ENCODE measurements around the gene HSPBP1. TPM values are rescaled to one million over a fixed set of nuclear protein-coding genes. Genes with fewer than 3 reads are reported as not detected.

HSPBP1 gene
- total and polyA plus RNA-seq, 2 of the 4 experiments (the other 2 are of a cell fraction) = 21.0 to 43.2 TPM

GRCh38 chr19:55308281-55308680 lies 28.4 kb upstream of the HSPBP1 start:
- no CpG with 5 or more reads among the region's 11 CpGs for WGBS, 2 experiments (ENCODE audit: extremely low coverage in 2 of 2, insufficient read length in 1 of 2)
- TF ChIP-seq RFX5 (IDR thresholded peaks at IDR 0.05; ENCODE audit: low read depth, low read length) (no peak), MAZ (IDR thresholded peaks at IDR 0.05; ENCODE audit: borderline replicate concordance, low read depth, low read length) (no peak), RAD21 (IDR thresholded peaks at IDR 0.05; ENCODE audit: low read length) (no peak), ELK1 (IDR thresholded peaks at IDR 0.05; ENCODE audit: borderline replicate concordance, low read depth, low read length) (no peak), CEBPB (IDR thresholded peaks at IDR 0.05; ENCODE audit: low read depth, low read length) (no peak), MAFK (IDR thresholded peaks at IDR 0.05; ENCODE audit: low read depth, low read length) (no peak), POLR2A (IDR thresholded peaks at IDR 0.05; ENCODE audit: low read depth, low read length) (no peak)
- TF ChIP-seq, protein P1, sequence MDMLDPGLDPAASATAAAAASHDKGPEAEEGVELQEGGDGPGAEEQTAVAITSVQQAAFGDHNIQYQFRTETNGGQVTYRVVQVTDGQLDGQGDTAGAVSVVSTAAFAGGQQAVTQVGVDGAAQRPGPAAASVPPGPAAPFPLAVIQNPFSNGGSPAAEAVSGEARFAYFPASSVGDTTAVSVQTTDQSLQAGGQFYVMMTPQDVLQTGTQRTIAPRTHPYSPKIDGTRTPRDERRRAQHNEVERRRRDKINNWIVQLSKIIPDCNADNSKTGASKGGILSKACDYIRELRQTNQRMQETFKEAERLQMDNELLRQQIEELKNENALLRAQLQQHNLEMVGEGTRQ (IDR thresholded peaks at IDR 0.05; ENCODE audit: low read depth, low read length) = no peak
- ATAC-seq (ENCODE audit: low read depth) = no peak
- dilution Hi-C loops (cut with HindIII; ENCODE audit: low sequenced_read_pairs, unreplicated experiment) (no loop called here), intact Hi-C loops (cut with micrococcal nuclease) (no loop called here), in situ Hi-C loops (cut with MboI; ENCODE audit: low sequenced_read_pairs) (no loop called here)
- Histone ChIP-seq H3K9me3 (ENCODE audit: control insufficient read depth, insufficient read depth, low read length) (no peaks in the 10 kb centered on the region; the same call in 1 of the 2 replicates), H2AK9ac (replicated peaks; ENCODE audit: low read depth, low read length, poor library complexity) (no peak overlapping the region), H4K20me1 (ENCODE audit: insufficient read depth, low read length) (no peaks in the 10 kb centered on the region), H3K36me3 (ENCODE audit: control insufficient read depth, insufficient read depth, low read length) (peaks cover 46% of the 10 kb centered on the region), H3K4ac (ENCODE audit: low read depth, low read length) (no peak overlapping the region), H3K27ac (ENCODE audit: insufficient read depth, low read length) (no peak overlapping the region), H3K23ac (ENCODE audit: low read depth, low read length) (no peak overlapping the region), H4K5ac (ENCODE audit: low read depth, low read length) (no peak overlapping the region), H3K27me3 (ENCODE audit: control insufficient read depth, insufficient read depth, low read length) (no peaks in the 10 kb centered on the region), H2AK5ac (ENCODE audit: low read depth, low read length) (no peak overlapping the region), H3K79me1 (ENCODE audit: low read depth in 1 of 2, low read length in 2 of 2) (no peaks in the 10 kb centered on the region), H3K4me2 (ENCODE audit: low read depth, low read length) (no peak overlapping the region), H3K4me1 (ENCODE audit: control insufficient read depth, insufficient read depth, low read length) (no peaks in the 10 kb centered on the region), H3K18ac (ENCODE audit: low read depth, low read length) (no peak overlapping the region), H4K91ac (ENCODE audit: insufficient read depth, low read depth, low read length) (no peak overlapping the region), H3K9me1 (ENCODE audit: insufficient read depth, low read length) (no peaks in the 10 kb centered on the region), H2BK20ac (ENCODE audit: low read depth, low read length) (no peak overlapping the region), H2BK120ac (ENCODE audit: low read depth, low read length) (no peak overlapping the region), H4K8ac (ENCODE audit: low read depth in 2 of 2, low read length in 2 of 2) (no peak overlapping the region), H2AFZ (replicated peaks; ENCODE audit: low read length, poor library complexity) (no peak overlapping the region), H3K9ac (ENCODE audit: low read depth, low read length) (no peak overlapping the region), H2BK15ac (ENCODE audit: low read depth, low read length) (no peak overlapping the region), H2BK5ac (ENCODE audit: low read depth, low read length, poor library complexity, severe bottlenecking) (no peak overlapping the region), H3K4me3 (ENCODE audit: insufficient read depth, low read depth, low read length) (no peak overlapping the region), H3K56ac (ENCODE audit: extremely low read depth, insufficient read depth, low read length) (no peak overlapping the region), H3K14ac (replicated peaks; ENCODE audit: low read depth, low read length) (no peak overlapping the region)
- no TSS peak for BruUV-seq (replicated peaks)
- POLR2A ChIA-PET (ENCODE audit: unreplicated experiment) = no interaction called here
- DNase-seq = no peak
- CTCF ChIA-PET = no interaction called here
